Aorta (tissue), 5 donors: ENCODE data around the gene OOSP3. TPM values are rescaled to one million over a fixed set of nuclear protein-coding genes. Genes with fewer than 3 reads are reported as not detected.

ENCODE experiments used
- ATAC-seq: fragments of 200-7000 bp; cut with Tn5 transposase; one replicate; pipeline ENCODE4 v1.9.1; 2022; ENCODE audit warnings: moderate library complexity; ENCODE audit not compliant: low FRiP score
- DNase-seq, 2 donors: peaks; one replicate each; pipeline ENCODE4 v3.0.0-alpha.2; 2020
- H3K27ac ChIP-seq, 2 donors: one replicate each; pipeline ENCODE4 v1.5.1; 2013; ENCODE audit warnings: low read length in 2 of 2, mild to moderate bottlenecking in 2 of 2, moderate library complexity in 2 of 2, control low read depth in 1 of 2, inconsistent platforms in 1 of 2, low read depth in 1 of 2
- H3K27me3 ChIP-seq, 2 donors: one replicate each; pipeline ENCODE4 v1.6.1; 2013; ENCODE audit warnings: control low read depth in 1 of 2, low read length in 1 of 2, mild to moderate bottlenecking in 1 of 2, moderate library complexity in 1 of 2; ENCODE audit not compliant: insufficient read depth in 2 of 2, control insufficient read depth in 1 of 2
- H3K36me3 ChIP-seq, 2 donors: one replicate each; pipeline ENCODE4 v1.6.1; 2013; ENCODE audit warnings: control low read depth in 1 of 2, low read length in 1 of 2, mild to moderate bottlenecking in 1 of 2; ENCODE audit not compliant: insufficient read depth in 2 of 2, control insufficient read depth in 1 of 2
- H3K4me1 ChIP-seq, 2 donors: one replicate each; pipeline ENCODE4 v1.6.1; 2013; ENCODE audit warnings: low read length in 2 of 2, control low read depth in 1 of 2, mild to moderate bottlenecking in 1 of 2, moderate library complexity in 1 of 2; ENCODE audit not compliant: insufficient read depth in 2 of 2, control insufficient read depth in 1 of 2
- H3K4me3 ChIP-seq, 2 donors: one replicate each; pipeline ENCODE4 v1.5.1; 2013; ENCODE audit warnings: low read length in 2 of 2, control low read depth in 1 of 2, mild to moderate bottlenecking in 1 of 2
- H3K9me3 ChIP-seq: one replicate; pipeline ENCODE4 v1.6.1; 2013; ENCODE audit warnings: mild to moderate bottlenecking, low read length; ENCODE audit not compliant: control insufficient read depth
- WGBS, 2 donors: extraction: QIAGEN DNeasy Blood & Tissue Kit; methylation state at CpG; one replicate each; pipeline ENCODE4 v1.1.7; 2013; 5-methylcytosine and 5-hydroxymethylcytosine counted together
- intact Hi-C, 2 donors: fragments of 100-400 bp; cut with DNase I; formaldehyde crosslinking; loops; one replicate each; pipeline versions ENCODE4 v1.14.2 to v1.15.0; 2022
- polyA plus RNA-seq, 2 donors: library from polyadenylated mRNA; stranded (reverse); fragments of 200-250 nt; gene quantifications; one replicate each; pipeline ENCODE4 v1.2.3, GENCODE V29; 2013
- total RNA-seq, 2 donors: library from RNA; stranded (reverse); fragmentation: NEBNext Ultra II Directional; extraction: Animal tissue kit (Norgen Biotek cat#: 25700); gene quantifications; one replicate each; pipeline ENCODE4 v1.2.1, GENCODE V29; 2021
- donor health status: healthy with polysubstance abuse.
- donor health status: Bipolar disorder and iron deficiency.
- donor health status: DM: no; HTN: no; CAD: no.
- donor health status: DM: no; HTN: no; CAD: no.
- donor health status: DM: yes; HTN: yes; CAD: no.

OOSP3 gene
- total and polyA plus RNA-seq, 4 donors, result not detected

DNA sequence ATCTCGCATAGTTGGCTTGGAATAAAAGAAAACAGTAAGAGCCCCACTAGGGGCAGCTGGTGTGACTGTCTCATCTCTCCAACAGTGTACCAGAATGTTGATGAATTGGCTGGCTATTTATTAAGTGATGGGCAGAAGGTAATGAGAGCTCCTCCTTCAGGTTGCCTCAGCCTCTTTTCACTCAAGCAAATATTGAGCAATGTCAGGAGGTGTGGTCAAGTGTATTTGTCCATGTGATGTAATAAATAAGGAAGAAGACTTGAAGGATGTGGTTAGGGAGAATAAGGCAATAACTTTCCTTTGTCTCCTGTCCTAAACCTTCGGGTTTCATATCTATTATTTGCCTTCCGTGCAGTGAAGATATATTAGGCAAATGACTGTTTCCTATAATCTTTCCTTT is 12.2 kb upstream of the OOSP3 start, which contains the start of gene TCN1:
Gene TCN1, minus strand, starts transcription at position 91 of the 400 bp plus-strand sequence. Its CDS starts 17 bp downstream, at position 74.
- 64 to 69% methylated on average over 3 of the region's 3 CpGs for WGBS, 2 donors
- Histone ChIP-seq H3K27me3 (no peaks in the 10 kb centered on the region), H3K4me1 (no peaks in the 10 kb centered on the region), H3K27ac (no peak within 1 kb of the TSS), H3K36me3 (no peaks in the 10 kb centered on the region), H3K4me3 (no peak within 1 kb of the TSS), H3K9me3 (no peaks in the 10 kb centered on the region)
- intact Hi-C loops, result no loop called here
- DNase-seq, result no peak
- no peak for ATAC-seq

GRCh38 chr11:59866836-59867235 is 11.7 kb upstream of the OOSP3 start:
- intact Hi-C loops, result no loop called here
- DNase-seq (no peak), ATAC-seq (no peak)
- 40 to 91% methylated on average over 1 of the region's 1 CpG for WGBS, 2 donors
- Histone ChIP-seq H3K36me3 (no peaks in the 10 kb centered on the region), H3K4me1 (no peaks in the 10 kb centered on the region), H3K27ac (no peak overlapping the region), H3K4me3 (no peak overlapping the region), H3K27me3 (no peaks in the 10 kb centered on the region), H3K9me3 (no peaks in the 10 kb centered on the region)

DNA sequence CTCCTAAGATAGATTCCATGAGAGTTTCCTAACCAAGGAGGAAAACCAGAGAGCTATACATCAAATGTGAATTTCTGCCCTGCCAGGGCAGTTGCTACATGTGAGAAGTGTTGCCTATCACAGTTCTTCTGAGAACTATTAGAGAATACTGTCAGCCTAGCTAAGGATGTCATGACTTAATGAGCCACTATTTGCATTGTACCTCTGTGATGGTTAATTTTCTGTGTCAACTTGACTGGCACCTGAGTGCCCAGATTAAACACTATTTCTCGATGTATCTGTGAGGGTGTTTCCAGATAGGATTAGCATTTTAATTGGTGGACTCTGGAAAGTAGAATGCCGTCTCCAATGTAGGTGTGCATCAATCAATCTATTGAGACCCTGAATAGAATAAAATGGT is 10.6 kb upstream of the OOSP3 start:
- H3K4me1 ChIP-seq, result no peaks in the 10 kb centered on the region
- intact Hi-C loops, result no loop called here
- no peaks in the 10 kb centered on the region for H3K36me3 ChIP-seq
- WGBS, 2 donors, result 84 to 95% methylated on average over 2 of the region's 2 CpGs
- no peak for ATAC-seq
- H3K27ac ChIP-seq, result no peak overlapping the region
- DNase-seq, result no peak
- H3K27me3 ChIP-seq, result no peaks in the 10 kb centered on the region
- H3K9me3 ChIP-seq, result no peaks in the 10 kb centered on the region
- no peak overlapping the region for H3K4me3 ChIP-seq

DNA sequence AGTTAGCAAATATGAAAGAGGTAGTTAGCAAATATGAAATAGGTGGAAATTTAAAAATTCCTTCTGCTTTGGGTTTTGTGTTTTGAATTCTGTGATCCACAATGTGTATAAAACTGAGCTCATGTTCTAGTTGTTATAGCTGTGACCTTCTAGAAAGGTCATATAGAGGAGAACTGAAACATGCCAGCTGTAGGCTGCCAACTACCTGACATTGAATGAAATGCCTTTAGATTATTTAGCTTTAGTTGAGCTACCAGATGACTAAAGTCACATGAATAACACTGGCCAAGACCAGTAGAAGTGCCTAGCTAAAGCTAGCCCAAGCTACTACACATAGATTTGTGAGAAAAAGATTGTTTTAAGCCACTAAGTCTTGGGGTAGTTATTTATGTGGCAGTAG is 6.5 kb upstream of the OOSP3 start:
- DNase-seq (no peak), ATAC-seq (no peak)
- Histone ChIP-seq H3K9me3 (no peaks in the 10 kb centered on the region), H3K4me3 (no peak overlapping the region), H3K27me3 (no peaks in the 10 kb centered on the region), H3K36me3 (no peaks in the 10 kb centered on the region), H3K4me1 (no peaks in the 10 kb centered on the region), H3K27ac (no peak overlapping the region)
- intact Hi-C loops, result no loop called here

GRCh38 chr11:59875856-59876519 is 2.6 kb upstream of the OOSP3 start:
- no peak for DNase-seq
- no peak for ATAC-seq
- no peaks in the 10 kb centered on the region for H3K27me3 ChIP-seq
- 76 to 79% methylated on average over 9 of the region's 9 CpGs for WGBS, 2 donors
- no peak overlapping the region for H3K27ac ChIP-seq
- no peaks in the 10 kb centered on the region for H3K36me3 ChIP-seq
- no peaks in the 10 kb centered on the region for H3K9me3 ChIP-seq
- intact Hi-C loops, result no loop called here
- H3K4me1 ChIP-seq, result no peaks in the 10 kb centered on the region
- no peak overlapping the region for H3K4me3 ChIP-seq

DNA sequence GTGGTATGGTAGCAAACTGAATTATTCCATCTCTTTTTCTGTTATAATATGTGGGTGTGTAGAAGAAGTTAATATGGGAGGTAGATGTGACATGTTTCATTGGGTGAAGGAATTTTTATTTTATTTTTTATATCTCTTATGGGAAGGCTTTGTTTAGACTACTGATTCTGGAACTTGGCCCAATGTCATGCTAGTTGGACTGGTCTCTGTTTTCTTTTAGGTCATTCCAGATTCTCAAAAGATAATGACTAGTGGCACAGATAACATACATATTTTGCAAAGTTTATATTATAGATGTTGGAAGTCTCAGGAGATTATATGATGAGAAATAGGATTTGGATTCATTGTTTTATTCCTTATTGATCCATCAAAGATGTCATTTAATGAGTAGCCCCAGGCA is 1.3 kb upstream of the OOSP3 start:
- ATAC-seq, result no peak
- Histone ChIP-seq H3K4me3 (no peak overlapping the region), H3K27ac (no peak overlapping the region), H3K4me1 (no peaks in the 10 kb centered on the region), H3K36me3 (no peaks in the 10 kb centered on the region), H3K27me3 (no peaks in the 10 kb centered on the region), H3K9me3 (no peaks in the 10 kb centered on the region)
- intact Hi-C loops, result no loop called here
- DNase-seq, result no peak

- Histone ChIP-seq H3K36me3 (no peaks in the 10 kb centered on the region), H3K4me1 (no peaks in the 10 kb centered on the region), H3K27me3 (no peaks in the 10 kb centered on the region), H3K9me3 (no peaks in the 10 kb centered on the region), H3K4me3 (no peak overlapping the region), H3K27ac (no peak overlapping the region)
- no peak for ATAC-seq
- intact Hi-C loops, result no loop called here
- DNase-seq, result no peak
Measured at GRCh38 chr11:59877784-59878183, 798 bp upstream of the OOSP3 start.

DNA sequence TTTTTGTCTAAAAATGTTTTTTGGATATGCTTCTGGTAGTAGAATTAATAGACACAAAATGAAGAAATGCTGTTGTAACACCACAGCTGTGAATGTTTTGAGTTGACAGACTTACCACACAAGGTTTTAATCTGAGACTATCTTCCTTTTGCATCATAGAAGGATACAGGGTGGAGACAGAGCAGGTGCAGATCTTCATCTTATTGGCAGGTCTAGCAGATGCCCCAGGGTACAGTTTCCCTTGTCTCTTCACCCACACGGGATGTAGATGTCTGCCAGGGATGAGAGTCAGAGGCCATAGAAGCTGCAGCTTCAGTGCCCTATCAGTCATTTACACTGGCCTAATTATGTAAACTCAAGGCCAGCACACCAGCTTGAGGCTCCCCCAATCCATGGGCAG is 985 bp downstream of the OOSP3 start:
- 66 to 71% methylated on average over 1 of the region's 1 CpG for WGBS, 2 donors
- intact Hi-C loops, result no loop called here
- DNase-seq, result no peak
- H3K36me3 ChIP-seq, result no peaks in the 10 kb centered on the region
- no peaks in the 10 kb centered on the region for H3K4me1 ChIP-seq
- no peak for ATAC-seq
- no peak overlapping the region for H3K27ac ChIP-seq
- no peak overlapping the region for H3K4me3 ChIP-seq
- no peaks in the 10 kb centered on the region for H3K27me3 ChIP-seq
- no peaks in the 10 kb centered on the region for H3K9me3 ChIP-seq

GRCh38 chr11:59883597-59883996 is 5.0 kb downstream of the OOSP3 start:
- no peaks in the 10 kb centered on the region for H3K4me1 ChIP-seq
- no peak overlapping the region for H3K27ac ChIP-seq
- H3K9me3 ChIP-seq, result no peaks in the 10 kb centered on the region
- ATAC-seq, result no peak
- WGBS, 2 donors, result 92 to 93% methylated on average over 1 of the region's 1 CpG
- H3K4me3 ChIP-seq, result no peak overlapping the region
- DNase-seq, result no peak
- intact Hi-C loops, result no loop called here
- H3K36me3 ChIP-seq, result no peaks in the 10 kb centered on the region
- H3K27me3 ChIP-seq, result peaks cover 0 to 1% of the 10 kb centered on the region in 2 donors
